HTERT RPE-1 (cell line): ENCODE results near the gene MCTP1.
"Not testable (repeated sequence)": the region's sequence is repeated elsewhere in the genome, so short reads cannot be mapped to it uniquely, and the experiment has no call there.

Experiments used
- in situ Hi-C: fragments of 300-500 bp; cut with MboI; formaldehyde crosslinking; loops from 4 replicates; pipeline ENCODE4 v1.14.3; 2020; ENCODE audit warnings: low sequenced_read_pairs

MCTP1 gene

GRCh38 chr5:95043234-95043633 lies 241.7 kb downstream of the MCTP1 start:
- in situ Hi-C loops, result no loop called here

- in situ Hi-C loops, result no loop called here
These were observed 242.9 kb downstream of the MCTP1 start for GRCh38 chr5:95042037-95042436.

- in situ Hi-C loops, result no loop called here
These were observed 248.8 kb downstream of the MCTP1 start for GRCh38 chr5:95035891-95036685.

DNA sequence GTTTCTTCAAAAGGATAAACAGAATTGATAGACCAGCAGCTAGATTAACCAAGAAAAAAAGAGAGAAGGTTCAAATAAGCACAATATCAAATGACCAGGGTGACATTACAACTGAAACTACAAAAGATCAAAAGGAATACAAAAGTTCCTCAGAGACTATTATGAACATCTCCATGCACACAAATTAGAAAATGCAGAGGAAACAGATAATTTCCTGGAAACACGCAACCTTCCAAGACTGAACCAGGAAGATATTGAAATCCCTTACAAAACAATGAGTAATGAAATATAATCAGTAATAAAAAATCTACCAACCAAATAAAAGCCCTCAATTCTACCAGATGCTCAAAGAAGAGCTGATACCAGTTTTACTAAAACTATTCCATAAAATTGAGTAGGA lies 252.1 kb downstream of the MCTP1 start:
- in situ Hi-C loops, result no loop called here

DNA sequence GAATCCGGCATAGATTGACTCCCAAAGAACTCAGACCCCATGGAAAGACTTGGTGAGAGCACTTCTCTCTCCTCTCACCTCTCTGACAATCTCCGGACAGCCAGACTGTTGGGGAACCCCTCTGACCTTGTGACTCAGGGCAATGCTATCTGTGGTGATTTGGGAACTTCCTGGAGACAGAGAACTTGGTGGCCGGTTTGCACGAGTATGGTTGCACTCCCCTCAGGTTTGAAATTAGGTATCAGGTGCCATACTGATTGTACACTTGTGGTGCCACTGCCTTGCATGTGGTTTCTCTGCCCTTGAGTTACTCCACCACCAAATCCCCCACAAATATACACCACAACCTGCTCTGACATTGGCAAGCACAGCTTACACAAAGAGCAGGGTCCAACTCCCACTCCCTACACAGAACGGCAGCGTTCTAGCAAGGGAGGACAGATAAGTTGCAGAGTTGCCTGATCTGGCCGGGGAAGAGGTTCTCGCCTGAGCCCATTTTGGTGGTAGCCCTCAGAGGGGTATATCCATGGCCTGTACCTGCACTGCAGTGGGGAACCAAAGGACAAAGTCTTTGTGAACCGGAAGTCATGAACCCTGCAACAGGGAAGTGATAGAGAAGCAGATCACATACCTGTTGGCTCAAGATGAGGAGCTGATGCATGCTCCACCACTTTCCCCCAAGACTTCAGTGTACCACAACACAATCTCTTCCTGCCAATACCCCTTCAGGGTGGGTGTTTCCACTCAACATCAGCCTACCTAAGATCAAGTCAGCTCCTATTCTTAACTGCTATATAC lies 255.1 kb downstream of the MCTP1 start:
- in situ Hi-C loops, result no loop called here

DNA sequence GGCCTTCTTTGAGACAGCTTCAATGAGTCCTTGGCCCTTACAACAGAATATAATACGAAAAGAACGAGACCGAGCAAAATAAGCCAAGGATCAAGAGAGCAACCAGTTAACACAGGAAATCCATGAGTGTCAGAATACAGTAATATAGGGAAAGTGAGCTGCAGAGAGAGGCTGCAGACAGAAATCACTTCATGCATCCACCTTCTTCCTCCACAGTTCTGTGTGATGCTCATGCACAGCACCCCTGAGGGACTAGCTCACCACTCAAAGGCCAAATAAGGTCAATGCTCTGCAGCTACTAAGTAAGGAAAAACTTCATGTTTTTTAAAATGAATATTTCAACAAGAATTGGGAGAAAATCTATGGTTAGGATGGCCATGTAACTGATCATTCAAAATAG lies 257.1 kb downstream of the MCTP1 start:
- in situ Hi-C loops, result no loop called here

DNA sequence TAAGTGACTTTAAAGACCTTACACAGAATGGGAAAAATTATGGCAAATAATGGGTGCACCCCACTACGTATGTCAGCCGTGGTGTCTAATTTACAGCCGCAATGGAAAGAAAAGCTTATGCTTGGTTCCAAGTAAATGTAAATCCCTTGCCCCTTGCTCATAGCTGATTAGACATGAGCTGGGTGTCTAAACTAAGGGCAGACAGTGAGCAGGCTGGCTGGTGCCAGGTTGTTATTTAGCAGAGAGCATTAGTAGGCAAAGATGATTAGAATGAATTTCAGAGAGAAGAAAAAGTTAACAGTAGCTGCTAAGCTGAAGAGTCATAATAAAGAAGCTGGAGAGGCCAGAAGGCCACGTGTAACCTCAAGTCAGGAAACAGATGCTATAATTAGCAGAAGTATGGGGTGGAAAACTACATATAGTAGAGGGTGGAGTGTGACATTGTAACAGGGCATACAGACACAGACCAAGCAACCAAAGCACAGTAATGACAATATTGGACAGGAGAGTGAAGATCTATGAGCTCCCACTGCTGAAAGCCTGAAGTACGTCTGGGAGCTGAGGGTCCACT lies 257.7 kb downstream of the MCTP1 start:
- in situ Hi-C loops, result no loop called here

GRCh38 chr5:95026718-95027117 lies 258.2 kb downstream of the MCTP1 start:
- in situ Hi-C loops, result no loop called here

DNA sequence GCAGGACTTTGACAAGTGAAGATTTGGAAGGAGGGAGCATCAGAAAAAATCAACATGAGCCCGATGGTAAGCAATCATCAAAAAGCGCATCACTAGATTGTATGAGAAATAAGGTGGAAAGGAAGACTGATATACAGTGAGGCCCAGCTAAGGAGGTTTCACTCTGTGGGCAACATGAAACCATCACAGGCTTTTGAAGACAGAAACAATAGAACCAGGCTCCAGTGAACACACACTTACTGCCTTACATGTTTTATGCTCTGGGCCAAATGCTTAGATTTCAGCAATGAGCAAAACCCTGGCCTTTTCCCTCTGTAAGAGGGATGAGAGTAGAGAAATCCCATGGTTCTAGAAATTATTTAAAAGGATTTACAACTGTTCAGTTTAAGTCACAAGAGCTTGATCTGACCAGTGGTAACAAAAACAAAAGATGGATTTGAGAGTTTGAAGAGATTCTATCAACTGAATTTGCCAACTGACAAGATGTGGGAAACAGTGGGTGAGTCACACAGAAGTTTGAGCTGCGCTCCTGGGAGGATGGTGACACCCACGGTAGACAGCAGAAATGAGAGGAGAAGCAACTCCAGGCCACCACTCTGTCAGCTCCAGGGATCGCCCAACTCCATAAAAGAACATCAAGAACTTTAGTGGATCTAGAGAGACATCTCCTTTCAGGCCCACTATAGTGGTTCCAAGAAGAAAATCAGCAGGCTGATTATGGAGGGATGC lies 261.8 kb downstream of the MCTP1 start:
- in situ Hi-C loops, result no loop called here

GRCh38 chr5:95020345-95020744 lies 264.5 kb downstream of the MCTP1 start:
- in situ Hi-C loops, result no loop called here

DNA sequence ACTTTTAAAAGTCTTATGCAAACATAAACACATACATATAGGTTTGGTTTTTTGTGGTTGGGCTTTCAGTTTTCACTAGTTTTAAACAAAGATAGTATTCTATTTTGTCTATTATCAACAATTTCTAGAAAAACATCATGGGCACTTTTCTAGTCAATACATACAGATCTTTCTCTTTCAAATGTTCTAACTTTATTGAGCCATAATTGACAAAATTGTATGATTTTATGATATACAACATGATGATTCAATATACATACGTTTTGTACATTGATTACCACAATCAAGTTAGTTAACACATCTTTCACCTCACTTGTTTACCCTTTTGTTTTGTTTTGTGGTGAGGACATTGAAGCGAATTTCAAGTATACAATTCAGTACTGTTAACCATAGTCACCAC lies 265.9 kb downstream of the MCTP1 start:
- in situ Hi-C loops, result no loop called here

DNA sequence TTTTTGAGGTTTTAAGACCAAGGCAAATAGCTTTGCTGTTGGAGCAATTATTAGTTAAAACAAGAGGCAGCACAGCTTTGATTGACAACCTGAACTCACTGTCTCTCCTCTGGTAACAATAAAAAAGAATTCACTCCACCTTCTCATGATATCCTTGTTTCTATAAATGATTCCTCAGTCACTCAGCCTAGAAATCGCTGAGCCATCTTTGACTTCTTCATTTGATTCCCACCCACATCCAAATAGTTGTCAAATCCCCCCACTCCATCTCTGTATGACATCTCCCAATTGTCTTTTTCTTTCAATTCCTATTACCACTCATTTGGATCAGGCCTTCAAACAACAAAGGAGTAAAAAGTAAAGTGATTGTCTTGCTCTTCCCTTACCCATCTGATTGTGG lies 266.4 kb downstream of the MCTP1 start:
- in situ Hi-C loops, result no loop called here

- in situ Hi-C loops, result no loop called here
These were observed 275.1 kb downstream of the MCTP1 start for GRCh38 chr5:95009812-95010211.

DNA sequence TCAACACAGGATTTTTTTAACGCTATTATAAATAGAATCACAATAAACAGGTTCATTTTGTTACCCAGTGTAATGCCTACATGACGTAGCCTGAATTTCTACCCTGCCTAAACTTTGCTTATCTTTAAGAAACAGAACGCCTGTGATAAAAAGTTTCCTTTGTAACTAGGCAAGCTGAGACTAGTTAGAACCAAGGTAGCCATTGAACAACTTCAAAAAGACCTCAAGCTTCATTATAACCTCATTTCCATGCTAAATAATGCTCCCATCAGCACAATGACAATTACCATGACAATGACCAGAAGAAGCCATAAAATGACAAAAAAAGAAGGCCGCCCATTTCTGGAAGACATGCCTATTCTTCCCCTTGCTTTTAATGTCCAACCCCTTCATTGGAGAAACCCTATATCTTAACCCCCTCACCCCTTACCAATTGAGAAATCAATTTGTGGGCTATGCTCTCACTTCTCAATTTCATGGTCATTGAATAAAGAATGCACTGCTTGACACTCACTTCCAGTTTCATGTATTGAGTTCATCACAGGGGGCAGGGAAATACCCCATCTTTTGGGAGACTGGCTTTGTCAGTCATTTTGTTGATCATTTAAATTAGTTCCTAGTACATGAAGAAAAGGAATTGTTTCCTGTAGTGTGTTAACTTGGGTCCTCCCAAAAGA lies 276.8 kb downstream of the MCTP1 start:
- in situ Hi-C loops, result no loop called here

DNA sequence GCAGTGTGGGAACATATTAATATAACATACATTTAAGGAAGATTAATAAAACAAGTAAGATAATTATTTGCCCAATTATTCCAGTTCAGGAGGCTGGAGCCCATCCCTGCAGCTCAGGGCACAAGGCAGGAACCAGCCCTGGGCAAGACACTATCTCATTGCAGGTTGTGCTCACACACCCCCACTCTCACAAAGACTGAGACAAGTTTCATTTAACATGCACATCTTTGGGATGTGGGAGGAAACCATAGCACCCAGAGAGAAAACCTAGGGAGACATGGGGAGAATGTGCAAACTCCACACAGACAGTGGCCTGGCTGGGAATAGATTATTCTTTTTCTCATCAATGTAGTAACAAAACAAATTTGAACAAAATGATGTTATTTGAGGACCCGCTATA lies 279.1 kb downstream of the MCTP1 start:
- in situ Hi-C loops, result no loop called here

DNA sequence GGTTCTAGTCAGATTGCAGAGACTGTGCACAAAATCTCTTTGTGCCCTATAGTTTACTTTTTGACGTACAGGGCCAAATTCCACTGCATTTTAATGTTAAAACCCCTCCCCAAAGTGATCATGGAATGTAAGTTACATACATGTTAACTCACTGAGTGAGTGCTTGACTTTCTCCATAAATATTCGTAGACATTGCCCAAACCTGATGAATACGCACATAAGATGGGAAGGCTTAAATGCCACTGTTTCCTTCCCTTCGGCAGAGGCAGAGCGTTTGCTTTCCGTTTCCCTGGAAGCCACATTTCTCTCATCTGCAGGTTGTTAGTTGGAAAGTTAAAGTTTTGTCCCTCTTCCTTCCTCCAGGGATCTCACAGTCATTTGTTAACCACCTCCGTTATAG lies 286.2 kb downstream of the MCTP1 start:
- in situ Hi-C loops, result no loop called here

DNA sequence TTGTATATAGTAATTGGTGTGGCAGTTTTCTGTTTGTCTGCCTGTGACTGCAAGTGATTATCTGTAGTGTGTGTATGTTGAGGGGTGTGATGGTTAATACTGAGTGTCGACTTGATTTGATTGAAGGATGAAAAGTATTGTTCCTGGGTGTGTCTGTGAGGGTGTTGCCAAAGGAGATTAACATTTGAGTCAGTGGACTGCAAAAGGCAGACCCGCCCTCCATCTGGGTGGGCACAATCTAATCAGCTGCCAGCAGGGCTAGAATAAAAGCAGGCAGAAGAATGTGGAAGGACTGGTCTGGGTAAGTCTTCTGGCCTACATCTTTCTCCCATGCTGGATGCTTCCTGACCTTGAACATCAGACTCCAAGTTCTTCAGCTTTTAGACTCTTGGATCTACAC lies 290.4 kb downstream of the MCTP1 start:
- in situ Hi-C loops, result not testable (repeated sequence)

- in situ Hi-C loops, result no loop called here
These were observed 291.4 kb downstream of the MCTP1 start for GRCh38 chr5:94993491-94993890.

GRCh38 chr5:94992325-94992724 lies 292.6 kb downstream of the MCTP1 start:
- in situ Hi-C loops, result no loop called here

- in situ Hi-C loops, result no loop called here
These were observed 300.9 kb downstream of the MCTP1 start for GRCh38 chr5:94983861-94984535.
